Endothelial cell of hepatic sinusoid (primary cell): ENCODE data around the gene PCYT1A.

Source experiments
- in situ Hi-C: cut with HindIII; loops from 2 replicates; pipeline ENCODE4 v1.10.0; 2017; ENCODE audit warnings: low sequenced_read_pairs

Gene PCYT1A

DNA sequence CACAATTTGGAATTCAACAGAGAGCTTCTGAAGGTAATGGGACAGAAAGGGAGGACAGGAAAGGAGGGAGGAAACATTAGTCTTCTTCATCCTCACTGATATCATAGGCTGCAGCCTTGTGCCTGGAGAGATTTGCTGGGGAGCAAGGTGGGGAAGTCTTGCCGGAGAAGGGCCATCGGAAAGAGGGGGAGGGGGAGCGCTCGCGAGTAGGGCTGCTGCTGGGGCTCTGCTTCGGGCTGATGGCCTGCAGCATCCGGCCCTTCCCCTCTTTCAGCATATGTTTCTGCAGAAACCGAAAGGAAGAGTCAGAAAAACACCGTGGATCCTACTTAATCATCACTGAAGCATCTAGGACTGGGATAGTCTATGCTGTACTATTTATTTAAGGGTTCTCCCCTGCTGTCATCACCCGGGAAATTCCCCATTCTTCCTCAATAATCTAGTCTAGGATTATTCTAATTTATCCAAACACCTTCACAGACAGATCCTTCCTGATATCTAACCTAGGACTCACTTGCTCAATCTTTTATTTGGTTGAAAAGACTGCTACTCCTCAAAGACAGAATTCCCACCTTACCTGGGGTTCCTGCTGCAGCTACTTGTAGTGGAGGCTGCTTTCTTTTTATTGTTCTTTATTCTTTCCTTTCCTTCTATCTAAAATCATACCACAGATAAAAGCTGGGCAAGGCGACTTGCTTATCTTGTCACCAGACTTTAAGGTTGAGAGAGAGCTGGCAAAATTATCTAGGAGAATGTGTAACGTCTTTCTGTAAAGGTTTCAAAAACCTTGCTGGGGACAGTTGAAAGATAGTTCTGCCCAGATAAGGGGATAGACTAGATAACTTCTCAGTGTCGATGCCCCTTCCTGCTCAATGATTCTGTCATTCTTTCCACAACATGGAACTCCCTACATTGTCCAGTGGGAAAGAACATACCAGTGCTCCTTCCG, 48.6 kb downstream of the PCYT1A start:
- in situ Hi-C loops: no loop called here

DNA sequence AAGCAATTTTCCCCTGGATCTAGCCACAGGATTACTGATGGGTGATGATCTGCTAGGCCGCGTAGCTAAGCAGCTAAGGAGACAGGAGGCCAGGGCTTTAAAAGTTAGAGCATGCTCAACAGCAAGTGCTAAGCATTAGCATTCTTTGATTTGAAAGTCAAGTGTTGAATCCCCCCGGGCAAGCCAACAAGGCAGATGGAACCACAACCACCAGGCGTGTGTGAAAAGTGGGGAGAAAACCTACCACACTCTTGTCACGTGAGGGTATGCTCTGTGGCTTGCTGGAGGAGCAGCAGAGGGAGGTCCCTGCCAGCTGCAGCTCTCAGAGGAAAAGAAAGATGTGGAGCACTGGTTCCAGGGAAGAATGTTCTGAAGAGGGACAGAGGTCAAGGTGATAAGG, 50.3 kb downstream of the PCYT1A start:
- in situ Hi-C loops: no loop called here

GRCh38 chr3:196236223-196236622, 51.3 kb downstream of the PCYT1A start:
- in situ Hi-C loops: no loop called here

DNA sequence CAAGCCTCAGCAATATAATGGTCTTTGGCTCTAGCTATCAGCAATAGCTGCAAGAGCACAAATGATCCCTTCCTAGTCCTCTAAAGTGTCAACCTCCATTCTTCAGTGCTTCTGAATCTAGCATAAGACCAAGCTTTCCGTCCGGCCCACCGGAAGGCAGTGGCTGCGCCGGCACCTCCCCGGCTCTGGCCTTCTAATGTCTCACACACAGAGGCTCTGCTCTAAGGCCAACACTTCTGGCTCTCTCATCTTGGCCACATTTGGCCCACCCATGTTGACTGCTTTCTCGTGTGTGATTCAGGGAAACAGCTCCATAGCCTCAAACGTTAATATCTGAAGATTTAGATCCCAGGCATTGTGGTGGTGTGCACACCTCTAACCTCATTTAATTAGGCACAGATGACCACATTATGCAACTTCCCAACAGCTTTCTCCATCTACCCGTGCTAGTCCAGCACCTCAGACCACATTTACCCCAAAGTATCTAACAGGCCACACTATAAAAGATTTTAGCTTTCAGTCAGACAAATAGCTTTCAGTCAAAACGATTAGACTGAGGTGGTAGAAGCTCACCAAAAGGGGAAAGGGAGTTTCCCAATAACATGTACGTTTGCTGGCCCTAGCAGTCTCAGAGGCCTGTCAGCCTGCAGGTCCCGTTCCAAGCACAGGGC, 51.9 kb downstream of the PCYT1A start:
- in situ Hi-C loops: no loop called here

- in situ Hi-C loops: loop anchor here (5.0 kb wide), 1 partner anchor 56 kb away; no protein-coding TSS in a partner anchor
These were observed 54.7 kb downstream of the PCYT1A start for GRCh38 chr3:196232882-196233251.

DNA sequence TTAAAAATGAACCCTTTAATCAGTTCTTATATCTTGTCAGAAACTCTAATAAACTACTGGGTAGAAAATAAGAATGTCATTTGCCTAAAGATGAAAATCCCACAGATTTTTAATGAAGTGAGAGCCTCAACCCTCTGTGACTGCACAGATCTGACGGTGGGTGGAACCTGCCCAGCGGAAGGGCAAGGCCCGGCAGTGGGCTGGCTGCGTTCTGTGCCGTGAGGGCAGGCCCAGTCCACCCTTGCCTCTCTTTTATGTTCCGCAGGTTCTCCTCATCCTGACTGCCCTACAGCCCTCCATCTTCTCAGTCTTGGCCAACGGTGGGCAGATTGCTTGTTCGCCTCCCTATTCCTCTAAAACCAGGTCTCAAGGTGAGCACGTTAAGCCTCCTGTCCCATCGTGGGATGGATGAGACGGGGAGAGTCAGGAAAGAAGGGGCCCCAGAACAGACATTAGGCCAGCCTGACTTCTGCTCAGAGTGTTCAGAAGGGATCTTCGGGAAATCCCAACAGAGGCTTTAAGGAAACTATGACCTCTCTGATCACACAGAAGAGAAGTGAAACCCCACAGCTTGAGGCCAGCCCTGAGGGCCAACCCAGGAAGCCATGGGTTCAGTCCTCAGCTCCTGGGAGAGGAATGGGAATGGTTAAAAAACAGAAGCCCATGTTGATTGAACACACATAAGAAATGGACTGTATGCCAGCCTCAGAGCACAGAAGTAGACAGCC, 55.2 kb downstream of the PCYT1A start:
- in situ Hi-C loops: loop anchor here (5.0 kb wide), 1 partner anchor 55 kb away; no protein-coding TSS in a partner anchor

GRCh38 chr3:196227629-196228493, 59.7 kb downstream of the PCYT1A start:
- in situ Hi-C loops: no loop called here

DNA sequence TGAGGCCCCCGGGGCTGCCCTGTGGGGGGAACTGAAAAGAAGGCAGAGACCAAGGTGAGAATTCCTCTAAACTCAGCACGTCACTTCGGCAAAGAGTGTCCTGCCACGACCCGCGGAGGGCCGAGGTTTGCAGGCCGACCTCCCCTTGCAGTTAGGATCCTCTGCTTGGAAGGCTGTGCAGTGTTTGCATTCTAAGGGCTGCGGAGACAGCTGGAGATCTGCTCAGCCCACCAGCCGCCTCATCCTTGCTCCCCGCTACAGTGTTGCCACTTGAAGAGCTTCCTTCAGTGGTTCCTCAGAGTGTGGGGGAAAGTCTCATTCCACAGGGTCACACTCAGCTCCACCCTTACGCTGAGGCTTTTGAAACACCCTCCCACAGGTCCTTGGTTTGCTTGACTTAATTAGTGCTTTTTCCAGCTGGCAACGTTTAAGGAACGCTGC, 60.4 kb downstream of the PCYT1A start:
- in situ Hi-C loops: no loop called here

- in situ Hi-C loops: no loop called here
These were observed 61.7 kb downstream of the PCYT1A start for GRCh38 chr3:196225763-196226364.

- in situ Hi-C loops: no loop called here
These were observed 62.4 kb downstream of the PCYT1A start for GRCh38 chr3:196225086-196225485.

DNA sequence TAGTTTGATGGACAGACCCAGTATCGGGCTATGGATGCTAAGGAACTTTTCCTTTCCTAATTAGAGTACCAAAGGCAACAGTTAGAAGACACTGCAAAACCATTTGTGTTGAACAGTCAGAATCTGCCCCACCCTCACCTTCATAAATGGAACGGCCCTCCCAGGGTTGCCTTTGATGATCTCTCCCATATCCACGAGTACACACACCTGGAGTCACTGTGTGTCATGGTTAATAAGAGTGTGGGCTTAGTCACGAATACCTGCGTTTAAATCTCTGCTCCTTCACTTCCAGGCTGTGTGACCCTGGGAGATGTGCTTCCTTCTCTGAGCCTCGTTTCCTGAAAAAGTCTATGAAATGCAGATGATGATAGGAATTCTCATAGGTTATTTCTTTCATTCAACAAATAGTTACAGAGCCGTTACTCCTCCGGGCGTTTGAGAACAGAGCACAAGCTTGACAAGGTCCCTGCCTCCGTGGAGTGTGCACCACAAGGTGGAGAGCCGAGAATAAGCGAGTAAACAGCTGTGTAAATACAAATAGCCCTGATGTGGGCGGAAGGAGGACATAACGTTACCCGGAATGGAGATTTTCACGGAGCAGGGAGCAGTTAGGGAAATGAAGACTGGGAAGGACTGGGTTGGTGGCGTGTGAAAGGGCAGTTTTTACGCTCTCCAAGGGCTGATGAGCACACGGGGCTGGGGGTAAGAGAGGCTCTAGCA, 64.5 kb downstream of the PCYT1A start:
- in situ Hi-C loops: no loop called here

- in situ Hi-C loops: no loop called here
These were observed 66.5 kb downstream of the PCYT1A start for GRCh38 chr3:196220991-196221390.

- in situ Hi-C loops: no loop called here
These were observed 66.9 kb downstream of the PCYT1A start for GRCh38 chr3:196220587-196220986.

DNA sequence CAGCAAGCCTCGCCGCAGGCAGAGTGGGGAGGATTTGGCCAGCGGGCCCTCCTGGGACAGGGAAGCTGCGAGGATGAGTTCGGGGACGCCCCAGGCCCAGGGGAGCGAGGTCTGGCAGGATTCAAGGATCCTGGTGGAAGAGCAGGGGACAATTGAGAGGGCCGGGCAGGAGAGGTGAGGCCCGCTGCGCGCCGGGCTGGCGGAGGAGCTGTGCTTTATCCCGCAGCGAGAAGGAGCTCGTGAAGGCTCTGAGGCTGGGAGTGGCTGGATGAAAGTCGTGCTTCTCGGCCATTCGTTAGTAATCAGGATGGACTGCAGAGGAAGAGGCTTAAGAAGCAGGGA, 67.6 kb downstream of the PCYT1A start:
- in situ Hi-C loops: no loop called here

- in situ Hi-C loops: no loop called here
These were observed 68.1 kb downstream of the PCYT1A start for GRCh38 chr3:196219194-196219969.

DNA sequence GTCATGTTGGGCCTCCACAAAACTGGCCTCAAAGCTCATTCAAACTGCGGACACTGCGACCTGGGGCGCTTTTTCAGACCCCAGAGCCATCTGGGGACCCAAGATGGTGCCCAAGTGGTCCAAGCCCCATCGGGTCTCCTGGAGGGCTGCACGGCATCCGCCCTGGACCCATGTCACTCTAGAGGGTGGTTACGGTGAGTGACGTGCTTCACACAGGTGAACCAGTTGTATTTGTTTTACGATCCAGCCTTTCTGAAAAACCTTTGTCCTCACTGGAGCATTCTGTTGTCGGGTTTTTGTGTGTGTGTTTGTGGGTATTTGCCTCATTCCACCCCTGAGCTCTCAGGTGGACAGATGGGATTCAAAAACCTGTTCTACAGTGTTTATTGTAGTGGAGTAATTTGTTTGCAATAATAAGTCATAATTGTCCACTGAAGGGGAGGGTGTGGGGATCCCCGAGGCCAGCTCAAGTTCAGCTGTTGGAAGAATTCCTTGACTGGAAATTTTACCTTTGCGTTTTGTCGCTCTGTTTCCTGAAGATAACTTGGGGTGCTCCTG, 69.3 kb downstream of the PCYT1A start:
- in situ Hi-C loops: no loop called here

- in situ Hi-C loops: no loop called here
These were observed 70.0 kb downstream of the PCYT1A start for GRCh38 chr3:196217307-196218154.
